DND-41 (cell line): Measurements from ENCODE around the gene MYBPC1.

Experiments
- ATAC-seq: fragments of 200-7000 bp; cut with Tn5 transposase; 3 replicates; pipeline ENCODE4 v1.9.1; 2021; ENCODE audit warnings: low read depth; ENCODE audit not compliant: insufficient read depth
- DNase-seq: peaks from one replicate; pipeline ENCODE4 v3.0.0-alpha.2; 2020
- H2AFZ ChIP-seq: 2 replicates; pipeline ENCODE4 v1.6.0; 2012; ENCODE audit warnings: low read depth, low read length
- H3K27ac ChIP-seq: 2 replicates; pipeline ENCODE4 v1.5.1; 2012; ENCODE audit warnings: low read length, inconsistent platforms
- H3K27me3 ChIP-seq: fragments of 200-600 bp; sonication (generic); 2 replicates; pipeline ENCODE4 v1.6.0; 2012; ENCODE audit warnings: low read length, mild to moderate bottlenecking, inconsistent platforms; ENCODE audit not compliant: insufficient read depth, poor library complexity
- H3K36me3 ChIP-seq: 2 replicates; pipeline ENCODE4 v1.5.1; 2012; ENCODE audit warnings: low read length, inconsistent platforms; ENCODE audit not compliant: insufficient read depth
- H3K4me1 ChIP-seq: 2 replicates; pipeline ENCODE4 v1.5.1; 2012; ENCODE audit warnings: mild to moderate bottlenecking, low read length; ENCODE audit not compliant: insufficient read depth
- H3K4me2 ChIP-seq: 2 replicates; pipeline ENCODE4 v1.6.0; 2012; ENCODE audit warnings: mild to moderate bottlenecking, moderate library complexity, low read length, inconsistent platforms; ENCODE audit not compliant: insufficient read depth
- H3K4me3 ChIP-seq, 2 experiments: fragments of 200-600 bp in 1 of 2; shearing (Covaris generic) in 1 of 2; 2 replicates each; pipeline ENCODE4 v1.5.1; 2012 to 2016; ENCODE audit warnings: inconsistent platforms in 2 of 2, low read length in 2 of 2, mild to moderate bottlenecking in 2 of 2, low read depth in 1 of 2, moderate library complexity in 1 of 2
- H3K79me2 ChIP-seq: 2 replicates; pipeline ENCODE4 v1.6.0; 2012; ENCODE audit warnings: low read length, inconsistent platforms; ENCODE audit not compliant: insufficient read depth
- H3K9ac ChIP-seq: 2 replicates; pipeline ENCODE4 v1.6.0; 2012; ENCODE audit warnings: low read depth, mild to moderate bottlenecking, inconsistent platforms, low read length, moderate library complexity
- H3K9me3 ChIP-seq: 2 replicates; pipeline ENCODE4 v1.5.1; 2012; ENCODE audit warnings: low read length, moderate library complexity, mild to moderate bottlenecking, inconsistent platforms; ENCODE audit not compliant: insufficient read depth, severe bottlenecking
- H4K20me1 ChIP-seq: 2 replicates; pipeline ENCODE4 v1.6.0; 2012; ENCODE audit warnings: low read length; ENCODE audit not compliant: insufficient read depth
- EZH2 ChIP-seq: IDR thresholded peaks from 3 replicates; pipeline ENCODE4 v1.6.1; 2012; ENCODE audit warnings: borderline replicate concordance, low read depth, mild to moderate bottlenecking, moderate library complexity, low read length, inconsistent platforms; ENCODE audit not compliant: severe bottlenecking
- TF ChIP-seq, protein P1 (sequence below): IDR thresholded peaks from 2 replicates; pipeline ENCODE4 v1.5.1; 2012; ENCODE audit warnings: borderline replicate concordance, low read length, moderate library complexity, mild to moderate bottlenecking; ENCODE audit not compliant: poor library complexity, severe bottlenecking; ENCODE audit errors: extremely low read depth

The MYBPC1 gene

DNA sequence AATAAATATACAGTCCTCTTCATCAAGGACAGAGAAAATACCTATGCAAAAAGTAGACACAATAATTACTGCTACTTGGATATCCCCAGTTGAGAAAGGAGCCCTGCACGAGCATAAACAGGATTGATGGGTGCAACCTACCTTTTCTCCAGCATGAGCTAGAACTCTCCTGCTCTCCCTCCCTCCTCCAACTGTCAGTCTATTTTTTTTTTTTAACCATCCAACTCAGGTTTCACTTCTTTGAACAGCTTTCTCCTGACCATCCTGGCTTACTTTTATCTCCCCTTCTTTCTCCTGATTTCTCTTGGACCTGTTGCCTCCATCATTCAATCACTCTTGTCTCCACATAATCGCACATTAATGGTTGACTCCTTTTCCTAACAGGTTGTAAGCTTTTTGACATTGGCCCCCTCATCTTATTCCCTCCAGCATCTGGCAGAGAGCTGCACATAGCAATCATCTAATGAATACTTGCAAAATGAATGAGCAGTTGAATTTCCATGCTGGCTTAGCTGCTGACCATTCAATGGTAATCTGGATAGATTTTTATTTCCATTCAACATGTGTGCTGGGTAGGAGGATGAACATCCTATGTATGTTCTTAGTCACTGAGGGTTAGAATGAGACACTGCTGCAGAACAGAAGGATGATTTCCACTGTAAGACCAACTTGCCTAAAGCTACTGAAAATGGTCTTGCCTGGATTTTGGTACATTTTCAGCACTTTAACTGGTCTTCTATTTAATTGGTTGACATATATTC lies 24.4 kb downstream of the MYBPC1 start:
- H3K27me3 ChIP-seq, result peaks cover 3% of the 10 kb centered on the region
- H3K4me2 ChIP-seq, result no peak overlapping the region
- no peak overlapping the region for H3K27ac ChIP-seq
- H3K36me3 ChIP-seq, result no peaks in the 10 kb centered on the region
- DNase-seq (no peak), ATAC-seq (no peak)
- H4K20me1 ChIP-seq, result no peaks in the 10 kb centered on the region
- H3K9ac ChIP-seq, result no peak overlapping the region
- TF ChIP-seq, protein P1, sequence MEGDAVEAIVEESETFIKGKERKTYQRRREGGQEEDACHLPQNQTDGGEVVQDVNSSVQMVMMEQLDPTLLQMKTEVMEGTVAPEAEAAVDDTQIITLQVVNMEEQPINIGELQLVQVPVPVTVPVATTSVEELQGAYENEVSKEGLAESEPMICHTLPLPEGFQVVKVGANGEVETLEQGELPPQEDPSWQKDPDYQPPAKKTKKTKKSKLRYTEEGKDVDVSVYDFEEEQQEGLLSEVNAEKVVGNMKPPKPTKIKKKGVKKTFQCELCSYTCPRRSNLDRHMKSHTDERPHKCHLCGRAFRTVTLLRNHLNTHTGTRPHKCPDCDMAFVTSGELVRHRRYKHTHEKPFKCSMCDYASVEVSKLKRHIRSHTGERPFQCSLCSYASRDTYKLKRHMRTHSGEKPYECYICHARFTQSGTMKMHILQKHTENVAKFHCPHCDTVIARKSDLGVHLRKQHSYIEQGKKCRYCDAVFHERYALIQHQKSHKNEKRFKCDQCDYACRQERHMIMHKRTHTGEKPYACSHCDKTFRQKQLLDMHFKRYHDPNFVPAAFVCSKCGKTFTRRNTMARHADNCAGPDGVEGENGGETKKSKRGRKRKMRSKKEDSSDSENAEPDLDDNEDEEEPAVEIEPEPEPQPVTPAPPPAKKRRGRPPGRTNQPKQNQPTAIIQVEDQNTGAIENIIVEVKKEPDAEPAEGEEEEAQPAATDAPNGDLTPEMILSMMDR, result no peak
- TF ChIP-seq EZH2, result no peak
- H3K9me3 ChIP-seq, result no peaks in the 10 kb centered on the region
- no peak overlapping the region for H2AFZ ChIP-seq
- no peak overlapping the region for H3K4me3 ChIP-seq
- no peaks in the 10 kb centered on the region for H3K79me2 ChIP-seq
- H3K4me1 ChIP-seq, result no peaks in the 10 kb centered on the region

GRCh38 chr12:101619858-101620761 lies 25.3 kb downstream of the MYBPC1 start:
- DNase-seq (no peak), ATAC-seq (no peak)
- H2AFZ ChIP-seq, result no peak overlapping the region
- no peaks in the 10 kb centered on the region for H3K79me2 ChIP-seq
- no peaks in the 10 kb centered on the region for H3K36me3 ChIP-seq
- H3K4me2 ChIP-seq, result no peak overlapping the region
- H3K27ac ChIP-seq, result no peak overlapping the region
- no peaks in the 10 kb centered on the region for H4K20me1 ChIP-seq
- TF ChIP-seq, protein P1, result no peak
- no peak for TF ChIP-seq EZH2
- H3K27me3 ChIP-seq, result peaks cover 3% of the 10 kb centered on the region
- no peaks in the 10 kb centered on the region for H3K4me1 ChIP-seq
- H3K9me3 ChIP-seq, result no peaks in the 10 kb centered on the region
- no peak overlapping the region for H3K4me3 ChIP-seq
- H3K9ac ChIP-seq, result no peak overlapping the region

DNA sequence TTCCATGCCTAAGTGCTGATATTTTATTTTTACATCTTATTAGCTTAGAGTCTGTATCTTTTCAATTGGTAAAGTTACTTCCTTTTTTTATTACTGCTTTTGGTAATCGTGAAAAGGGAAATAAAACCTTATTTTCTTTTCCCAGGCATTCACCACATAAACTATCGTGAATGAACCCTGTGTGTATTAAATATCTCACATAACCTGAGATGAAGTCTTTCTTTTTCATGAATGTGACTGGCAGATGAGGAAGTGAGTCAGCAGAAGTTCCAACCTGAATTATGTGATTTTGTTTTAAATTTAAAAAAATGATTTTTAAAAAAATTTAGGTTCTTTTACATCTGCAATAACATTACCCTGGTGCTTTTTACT lies 26.0 kb downstream of the MYBPC1 start:
- Histone ChIP-seq H3K4me1 (no peaks in the 10 kb centered on the region), H3K27me3 (peaks cover 3% of the 10 kb centered on the region), H3K27ac (no peak overlapping the region), H3K9ac (no peak overlapping the region), H3K36me3 (no peaks in the 10 kb centered on the region), H3K4me2 (no peak overlapping the region), H4K20me1 (no peaks in the 10 kb centered on the region), H2AFZ (no peak overlapping the region), H3K9me3 (no peaks in the 10 kb centered on the region), H3K79me2 (no peaks in the 10 kb centered on the region), H3K4me3 (no peak overlapping the region)
- ATAC-seq (no peak), DNase-seq (no peak)
- TF ChIP-seq, protein P1, result no peak
- no peak for TF ChIP-seq EZH2
